Lower lobe of right lung (tissue), 2 donors: ENCODE results near the gene PELI2. TPM values are rescaled to one million over a fixed set of nuclear protein-coding genes. Genes with fewer than 3 reads are reported as not detected.

Experiments
- ATAC-seq, 2 donors: fragments of 200-7000 bp; cut with Tn5 transposase; one replicate each; pipeline ENCODE4 v1.9.1; 2020 to 2022; ENCODE audit warnings: mild to moderate bottlenecking in 2 of 2, moderate library complexity in 2 of 2
- DNase-seq: peaks from one replicate; pipeline ENCODE4 v3.0.0-alpha.2; 2020
- H3K27ac ChIP-seq: fragments of 200-600 bp; one replicate; pipeline ENCODE4 v1.8.0; 2022
- H3K27me3 ChIP-seq: fragments of 200-600 bp; one replicate; pipeline ENCODE4 v1.8.0; 2022; ENCODE audit warnings: low read depth
- H3K36me3 ChIP-seq: fragments of 200-600 bp; one replicate; pipeline ENCODE4 v1.8.0; 2022; ENCODE audit warnings: mild to moderate bottlenecking
- H3K4me1 ChIP-seq: fragments of 200-600 bp; one replicate; pipeline ENCODE4 v1.8.0; 2022
- H3K4me3 ChIP-seq: fragments of 200-600 bp; one replicate; pipeline ENCODE4 v1.8.0; 2022; ENCODE audit warnings: mild to moderate bottlenecking
- H3K9me3 ChIP-seq: fragments of 200-600 bp; one replicate; pipeline ENCODE4 v1.8.0; 2022
- CTCF ChIP-seq: fragments of 200-600 bp; IDR thresholded peaks from one replicate; pipeline ENCODE4 v1.8.0; 2022; ENCODE audit warnings: antibody characterized with exemption, mild to moderate bottlenecking
- intact Hi-C: fragments of 100-400 bp; cut with DNase I; formaldehyde crosslinking; loops from one replicate; pipeline ENCODE4 v1.11.0; 2022
- total RNA-seq: library from RNA; stranded (reverse); fragmentation: NEBNext Ultra II Directional; extraction: Animal tissue kit (Norgen Biotek cat#: 25700); gene quantifications from one replicate; pipeline ENCODE4 v1.2.1, GENCODE V29; 2021
- donor health status: DM: no; HTN: yes; CAD: no; lungs with severe emphysema.

The PELI2 gene
- total RNA-seq, 1 donor from 2014 or later, result 22.2 TPM

GRCh38 chr14:56153267-56153666 is 35.1 kb downstream of the PELI2 start:
- Histone ChIP-seq H3K9me3 (no peaks in the 10 kb centered on the region), H3K36me3 (no peaks in the 10 kb centered on the region), H3K27ac (no peak overlapping the region), H3K4me3 (no peak overlapping the region), H3K4me1 (peaks cover 10% of the 10 kb centered on the region), H3K27me3 (no peaks in the 10 kb centered on the region)
- DNase-seq (no peak), ATAC-seq (no peak)
- intact Hi-C loops, result no loop called here
- no peak for TF ChIP-seq CTCF

GRCh38 chr14:56154321-56154720 is 36.1 kb downstream of the PELI2 start:
- no peak overlapping the region for H3K4me3 ChIP-seq
- H3K4me1 ChIP-seq, result no peaks in the 10 kb centered on the region
- no peaks in the 10 kb centered on the region for H3K9me3 ChIP-seq
- H3K27ac ChIP-seq, result no peak overlapping the region
- no peaks in the 10 kb centered on the region for H3K27me3 ChIP-seq
- ATAC-seq (no peak), DNase-seq (no peak)
- intact Hi-C loops, result no loop called here
- no peaks in the 10 kb centered on the region for H3K36me3 ChIP-seq
- no peak for TF ChIP-seq CTCF

- Histone ChIP-seq H3K4me1 (no peaks in the 10 kb centered on the region), H3K9me3 (no peaks in the 10 kb centered on the region), H3K27ac (no peak overlapping the region), H3K4me3 (no peak overlapping the region), H3K27me3 (no peaks in the 10 kb centered on the region), H3K36me3 (no peaks in the 10 kb centered on the region)
- DNase-seq, result no peak
- ATAC-seq, result no peak
- TF ChIP-seq CTCF, result no peak
- intact Hi-C loops, result no loop called here
Measured at GRCh38 chr14:56156096-56156495, 37.9 kb downstream of the PELI2 start.

- no peak for ATAC-seq
- no peak for TF ChIP-seq CTCF
- Histone ChIP-seq H3K9me3 (peaks cover 12% of the 10 kb centered on the region), H3K36me3 (no peaks in the 10 kb centered on the region), H3K4me1 (no peaks in the 10 kb centered on the region), H3K4me3 (no peak overlapping the region), H3K27me3 (no peaks in the 10 kb centered on the region), H3K27ac (no peak overlapping the region)
- intact Hi-C loops, result no loop called here
- DNase-seq, result no peak
Measured at GRCh38 chr14:56159066-56159465, 40.9 kb downstream of the PELI2 start.

GRCh38 chr14:56160088-56160487 is 41.9 kb downstream of the PELI2 start:
- intact Hi-C loops, result no loop called here
- peaks cover 20% of the 10 kb centered on the region for H3K9me3 ChIP-seq
- DNase-seq (no peak), ATAC-seq (no peak)
- H3K36me3 ChIP-seq, result no peaks in the 10 kb centered on the region
- no peaks in the 10 kb centered on the region for H3K4me1 ChIP-seq
- H3K27ac ChIP-seq, result no peak overlapping the region
- no peaks in the 10 kb centered on the region for H3K27me3 ChIP-seq
- no peak overlapping the region for H3K4me3 ChIP-seq
- no peak for TF ChIP-seq CTCF

- Histone ChIP-seq H3K27me3 (no peaks in the 10 kb centered on the region), H3K27ac (no peak overlapping the region), H3K4me1 (no peaks in the 10 kb centered on the region), H3K4me3 (no peak overlapping the region), H3K36me3 (no peaks in the 10 kb centered on the region), H3K9me3 (peaks cover 28% of the 10 kb centered on the region)
- ATAC-seq (no peak), DNase-seq (no peak)
- TF ChIP-seq CTCF, result no peak
- intact Hi-C loops, result no loop called here
Measured at GRCh38 chr14:56161658-56162057, 43.4 kb downstream of the PELI2 start.
